ENCODE data around the gene FXYD4. TPM values are rescaled to one million over a fixed set of nuclear protein-coding genes. Genes with fewer than 3 reads are reported as not detected.

The FXYD4 gene
- total RNA-seq, 3 donors from 2014 or later (not counting 1 experiment from before 2014, with no cell fraction given): not detected

GRCh38 chr10:43407148-43407575, 35.7 kb downstream of the FXYD4 start:
- under 1% methylated on average over 59 of the region's 59 CpGs for WGBS (ENCODE audit: insufficient coverage)
- Mint-ChIP-seq H3K4me1 (peaks cover 48 to 53% of the 10 kb centered on the region in 2 donors), H3K27ac (peak overlapping the region; percentile 99), H3K27me3 (ENCODE audit: low read depth in 2 of 2) (no peaks in the 10 kb centered on the region), H3K36me3 (no peaks in the 10 kb centered on the region), H3K4me3 (peak overlapping the region; percentile 99), H3K9me3 (no peaks in the 10 kb centered on the region)
- H3K4me1 ChIP-seq (ENCODE audit: control insufficient read depth, insufficient read depth, low read length): peaks cover 56% of the 10 kb centered on the region
- TF ChIP-seq, protein P1, sequence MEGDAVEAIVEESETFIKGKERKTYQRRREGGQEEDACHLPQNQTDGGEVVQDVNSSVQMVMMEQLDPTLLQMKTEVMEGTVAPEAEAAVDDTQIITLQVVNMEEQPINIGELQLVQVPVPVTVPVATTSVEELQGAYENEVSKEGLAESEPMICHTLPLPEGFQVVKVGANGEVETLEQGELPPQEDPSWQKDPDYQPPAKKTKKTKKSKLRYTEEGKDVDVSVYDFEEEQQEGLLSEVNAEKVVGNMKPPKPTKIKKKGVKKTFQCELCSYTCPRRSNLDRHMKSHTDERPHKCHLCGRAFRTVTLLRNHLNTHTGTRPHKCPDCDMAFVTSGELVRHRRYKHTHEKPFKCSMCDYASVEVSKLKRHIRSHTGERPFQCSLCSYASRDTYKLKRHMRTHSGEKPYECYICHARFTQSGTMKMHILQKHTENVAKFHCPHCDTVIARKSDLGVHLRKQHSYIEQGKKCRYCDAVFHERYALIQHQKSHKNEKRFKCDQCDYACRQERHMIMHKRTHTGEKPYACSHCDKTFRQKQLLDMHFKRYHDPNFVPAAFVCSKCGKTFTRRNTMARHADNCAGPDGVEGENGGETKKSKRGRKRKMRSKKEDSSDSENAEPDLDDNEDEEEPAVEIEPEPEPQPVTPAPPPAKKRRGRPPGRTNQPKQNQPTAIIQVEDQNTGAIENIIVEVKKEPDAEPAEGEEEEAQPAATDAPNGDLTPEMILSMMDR (IDR thresholded peaks at IDR 0.05): no peak
- peak; percentile 6 to 18 (median 11) for ATAC-seq
- peak; percentile 64 to 70 for DNase-seq
- peaks cover 7% of the 10 kb centered on the region for H3K36me3 ChIP-seq (ENCODE audit: control insufficient read depth, insufficient read depth, low read length)
- no peaks in the 10 kb centered on the region for H3K27me3 ChIP-seq (ENCODE audit: control insufficient read depth, insufficient read depth, low read length)
- H3K4me3 ChIP-seq (ENCODE audit: low read length): peak overlapping the region; percentile 96
- peak overlapping the region; percentile 99 for H3K27ac ChIP-seq (ENCODE audit: low read length)
- no peaks in the 10 kb centered on the region for H3K9me3 ChIP-seq (ENCODE audit: control insufficient read depth, insufficient read depth, low read length)
- intact Hi-C loops (cut with micrococcal nuclease): loop anchor here (2.0 to 5.0 kb wide), 3 partner anchors 14 to 270 kb away; partner anchors contain the start of genes CSGALNACT2 and ZNF239

DNA sequence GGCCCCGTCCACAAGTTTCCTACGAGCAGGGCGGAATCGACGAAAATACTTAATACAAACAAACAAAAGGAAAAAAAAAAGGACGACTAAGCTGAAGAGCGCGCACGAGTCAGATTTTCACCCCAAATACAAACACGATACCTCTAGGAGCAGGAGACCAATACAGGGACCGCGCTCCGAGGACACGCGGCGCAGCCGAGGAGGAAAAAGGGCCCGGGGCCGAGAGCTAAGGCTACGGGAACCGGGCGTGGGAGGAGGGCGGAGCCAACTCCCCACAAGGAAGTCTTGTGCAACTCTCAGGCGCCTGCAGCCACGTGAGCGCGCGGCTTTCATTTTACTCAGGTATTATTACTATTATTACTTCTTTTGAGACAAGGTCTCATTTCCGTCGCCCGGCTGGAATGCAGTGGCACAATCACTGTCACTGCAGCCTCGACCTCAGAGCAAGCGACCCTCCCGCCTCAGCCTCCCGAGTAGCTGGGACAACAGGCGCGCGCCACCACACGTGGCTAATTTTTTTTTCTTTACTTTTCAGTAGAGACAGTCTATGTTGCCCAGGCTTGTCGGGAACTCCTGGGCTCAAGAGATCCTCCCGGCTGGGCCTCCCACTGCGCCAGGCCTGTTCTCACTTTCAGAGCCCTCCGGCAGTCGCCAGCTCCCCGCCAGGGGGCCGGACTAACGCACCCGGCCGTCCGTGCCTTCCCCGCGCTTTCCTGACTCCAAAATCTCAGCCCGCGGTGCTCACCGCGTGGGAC, 36.3 kb downstream of the FXYD4 start:
- Mint-ChIP-seq H3K9me3 (no peaks in the 10 kb centered on the region), H3K27me3 (ENCODE audit: low read depth in 2 of 2) (no peaks in the 10 kb centered on the region), H3K4me1 (peaks cover 42 to 47% of the 10 kb centered on the region in 2 donors), H3K27ac (peak overlapping the region; percentile 99), H3K36me3 (no peaks in the 10 kb centered on the region), H3K4me3 (peak overlapping the region; percentile 99)
- TF ChIP-seq, protein P1 (IDR thresholded peaks at IDR 0.05): no peak
- peak; percentile 80 to 95 for DNase-seq
- ATAC-seq: peak; percentile 32 to 60 (median 39)
- WGBS (ENCODE audit: insufficient coverage): under 1% methylated on average over 56 of the region's 56 CpGs
- Histone ChIP-seq H3K27ac (ENCODE audit: low read length) (peak overlapping the region; percentile 99), H3K27me3 (ENCODE audit: control insufficient read depth, insufficient read depth, low read length) (no peaks in the 10 kb centered on the region), H3K36me3 (ENCODE audit: control insufficient read depth, insufficient read depth, low read length) (peaks cover 7% of the 10 kb centered on the region), H3K9me3 (ENCODE audit: control insufficient read depth, insufficient read depth, low read length) (no peaks in the 10 kb centered on the region), H3K4me1 (ENCODE audit: control insufficient read depth, insufficient read depth, low read length) (peaks cover 56% of the 10 kb centered on the region), H3K4me3 (ENCODE audit: low read length) (peak overlapping the region; percentile 96)
- intact Hi-C loops (cut with micrococcal nuclease): loop anchor here (2.0 to 5.0 kb wide), 4 partner anchors 13 to 270 kb away; partner anchors contain the start of genes CSGALNACT2, ZNF239 and ZNF487

GRCh38 chr10:43408331-43408709, 36.9 kb downstream of the FXYD4 start:
- Mint-ChIP-seq H3K27ac (peak overlapping the region; percentile 99), H3K4me3 (peak overlapping the region; percentile 99), H3K4me1 (peaks cover 36 to 41% of the 10 kb centered on the region in 2 donors), H3K27me3 (ENCODE audit: low read depth in 2 of 2) (no peaks in the 10 kb centered on the region), H3K36me3 (no peaks in the 10 kb centered on the region), H3K9me3 (no peaks in the 10 kb centered on the region)
- Histone ChIP-seq H3K4me3 (ENCODE audit: low read length) (peak overlapping the region; percentile 96), H3K4me1 (ENCODE audit: control insufficient read depth, insufficient read depth, low read length) (peaks cover 51% of the 10 kb centered on the region), H3K9me3 (ENCODE audit: control insufficient read depth, insufficient read depth, low read length) (no peaks in the 10 kb centered on the region), H3K27ac (ENCODE audit: low read length) (peak overlapping the region; percentile 99), H3K36me3 (ENCODE audit: control insufficient read depth, insufficient read depth, low read length) (peaks cover 6% of the 10 kb centered on the region), H3K27me3 (ENCODE audit: control insufficient read depth, insufficient read depth, low read length) (no peaks in the 10 kb centered on the region)
- no peak for ATAC-seq
- intact Hi-C loops (cut with micrococcal nuclease): loop anchor here (2.0 to 5.0 kb wide), 3 partner anchors 28 to 271 kb away; partner anchors contain the start of genes CSGALNACT2, ZNF239 and ZNF487
- under 1% methylated on average over 30 of the region's 31 CpGs for WGBS (ENCODE audit: insufficient coverage)
- DNase-seq: peak in 1 of 2 donors; percentile 54
- TF ChIP-seq, protein P1 (IDR thresholded peaks at IDR 0.05): peak; percentile 9

Measured in natural killer cell (primary cell).